SH-SY5Y (cell line): ENCODE results near the gene LTC4S.

Source experiments
- GATA2 ChIP-seq: IDR thresholded peaks from 2 replicates; pipeline ENCODE4 v1.6.1; 2011; ENCODE audit warnings: mild to moderate bottlenecking, low read depth, low read length
- GATA3 ChIP-seq: IDR thresholded peaks from 2 replicates; pipeline ENCODE4 v1.6.1; 2011; ENCODE audit warnings: low read depth, mild to moderate bottlenecking, low read length, moderate library complexity

DNA sequence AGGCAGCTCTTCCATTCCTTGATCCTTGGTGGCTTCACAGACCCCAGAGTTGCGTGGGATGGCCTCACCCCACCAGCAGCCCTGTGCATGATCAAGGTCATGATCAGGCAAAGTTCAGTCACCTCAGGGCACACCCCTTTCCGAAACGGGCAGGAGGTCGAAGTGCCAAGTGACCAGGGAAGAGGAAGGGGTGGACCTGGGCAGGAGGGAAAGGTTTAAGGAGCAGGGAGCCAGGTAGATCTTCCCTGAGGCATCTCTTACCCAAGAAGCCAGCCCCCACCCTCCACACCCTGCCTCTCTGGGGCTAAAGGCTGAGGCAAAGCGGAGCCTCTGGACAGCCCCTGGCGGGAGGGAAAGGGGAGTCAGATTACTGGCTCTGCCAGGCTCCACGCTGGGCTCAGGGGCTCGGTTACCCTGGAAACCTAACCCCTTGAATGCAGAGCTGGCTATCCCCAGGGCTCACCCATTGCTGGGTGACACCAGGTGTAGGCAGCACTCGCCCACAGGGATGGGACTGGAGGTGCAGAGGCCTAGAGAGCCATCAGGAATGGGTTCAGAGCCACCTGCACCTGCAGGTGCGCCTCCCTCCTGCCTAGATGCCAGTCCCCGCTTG, 9.3 kb downstream of the LTC4S start:
- TF ChIP-seq GATA2 (no peak), GATA3 (no peak)
